Measurements from ENCODE around the gene FKBP4. TPM values are rescaled to one million over a fixed set of nuclear protein-coding genes. Genes with fewer than 3 reads are reported as not detected.

Gene FKBP4
- total and polyA plus RNA-seq, 2 of the 8 experiments (the other 6 are each of a cell fraction or from before 2014, with no cell fraction given), result 72.6 to 243 TPM

DNA sequence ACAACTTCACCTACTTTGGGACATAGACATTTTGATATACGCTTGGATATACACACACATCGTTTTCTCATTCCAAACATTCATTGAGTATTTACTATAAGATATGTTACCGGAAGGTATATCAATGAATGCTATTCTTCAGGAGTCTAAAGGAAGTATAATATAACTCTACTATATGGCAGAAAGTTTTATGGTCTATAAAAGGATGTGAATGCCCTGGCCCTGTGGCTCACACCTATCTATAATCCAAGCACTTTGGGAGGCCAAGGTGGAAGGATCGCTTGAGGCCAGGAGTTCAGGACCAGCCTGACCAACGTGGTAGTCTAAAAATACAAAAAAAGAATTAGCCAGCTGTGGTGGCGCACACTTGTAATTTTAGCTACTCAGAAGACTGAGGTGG is 34.5 kb downstream of the FKBP4 start:
- Histone ChIP-seq H2BK5ac (ENCODE audit: low read depth, low read length) (no peak overlapping the region), H2AFZ (ENCODE audit: low read length) (no peak overlapping the region), H2BK15ac (ENCODE audit: low read length) (no peak overlapping the region), H3K79me1 (ENCODE audit: low read depth, low read length) (no peaks in the 10 kb centered on the region), H2BK120ac (replicated peaks; ENCODE audit: low read depth, low read length) (no peak overlapping the region), H2BK20ac (ENCODE audit: low read length) (no peak overlapping the region), H4K8ac (ENCODE audit: extremely low read depth, insufficient read depth, low read length) (no peak overlapping the region), H3K27me3 (replicated peaks in 1 of 4; ENCODE audit: control insufficient read depth in 3 of 4, extremely low read depth in 1 of 4, insufficient read depth in 3 of 4, low read length in 3 of 4) (no peaks in the 10 kb centered on the region), H4K20me1 (replicated peaks in 1 of 2; ENCODE audit: control insufficient read depth in 1 of 2, insufficient read depth in 2 of 2, low read length in 2 of 2) (peaks cover 0 to 2% of the 10 kb centered on the region in 2 experiments), H4K91ac (replicated peaks; ENCODE audit: insufficient read length, low read length) (no peak overlapping the region), H3K9ac (replicated peaks in 1 of 4; ENCODE audit: extremely low read depth in 1 of 4, low read depth in 3 of 4, low read length in 3 of 4) (no peak overlapping the region), H4K5ac (ENCODE audit: insufficient read length, low read depth, low read length) (no peak overlapping the region), H3K27ac (ENCODE audit: low read depth, low read length) (no peak overlapping the region), H2BK12ac (ENCODE audit: low read depth, low read length) (no peak overlapping the region), H3K4me2 (ENCODE audit: insufficient read depth in 1 of 2, low read depth in 2 of 2, low read length in 2 of 2) (no peak overlapping the region), H3K36me3 (ENCODE audit: control insufficient read depth in 2 of 4, insufficient read depth in 4 of 4, low read length in 3 of 4) (peaks cover 4 to 10% (median 5%) of the 10 kb centered on the region in 4 experiments; a peak in 4 of 8 replicates), H3K4me1 (replicated peaks in 1 of 4; ENCODE audit: control insufficient read depth in 3 of 4, insufficient read depth in 4 of 4, low read length in 3 of 4) (peaks cover 3 to 19% (median 9%) of the 10 kb centered on the region in 4 experiments; a peak in 6 of 7 replicates), H3K9me3 (ENCODE audit: insufficient read depth in 2 of 2, low read depth in 1 of 2, low read length in 1 of 2) (no peaks in the 10 kb centered on the region), H3K14ac (ENCODE audit: insufficient read length) (no peak overlapping the region), H3K4me3 (ENCODE audit: extremely low read depth in 1 of 4, insufficient read depth in 2 of 4, low read depth in 3 of 4, low read length in 4 of 4) (no peak overlapping the region), H3K23ac (ENCODE audit: insufficient read length) (no peak overlapping the region), H2AK5ac (ENCODE audit: low read depth, low read length) (no peak overlapping the region), H3K56ac (replicated peaks; ENCODE audit: insufficient read length, low read depth, low read length) (no peak overlapping the region), H3K79me2 (ENCODE audit: control insufficient read depth in 1 of 2, insufficient read depth in 2 of 2, low read length in 2 of 2) (no peaks in the 10 kb centered on the region), H3K18ac (ENCODE audit: extremely low read depth, low read length) (no peak overlapping the region), H3K23me2 (ENCODE audit: low read depth, low read length) (no peaks in the 10 kb centered on the region), H3K4ac (replicated peaks; ENCODE audit: insufficient read length, low read depth, low read length) (no peak overlapping the region)
- POLR2A ChIA-PET (ENCODE audit: partially characterized antibody), result interaction anchor here (0.6 to 1.6 kb wide), 5 partner anchors 9 to 34 kb away, joined by 3 to 4 read pairs (median 3); no protein-coding TSS in a partner anchor
- no peak for FAIRE-seq
- WGBS, 2 experiments (ENCODE audit: extremely low coverage in 1 of 2, insufficient coverage in 1 of 2, insufficient read length in 1 of 2, insufficient replicate concordance in 2 of 2, low coverage in 1 of 2, low lambda C conversion rate in 2 of 2, missing lambda C conversion rate in 1 of 2), result 93% methylated on average over 6 of the region's 6 CpGs; no CpG with 5 or more reads in 1 of the 2 experiments
- CTCF ChIA-PET (ENCODE audit: partially characterized antibody), result interaction anchor here (1.0 to 1.5 kb wide), 2 partner anchors 24 to 34 kb away, joined by 3 read pairs; no protein-coding TSS in a partner anchor
- no peak for DNase-seq (ENCODE audit: low read depth in 1 of 2, low spot score in 2 of 2)
- TF ChIP-seq ZNF274 (IDR thresholded peaks at IDR 0.05; ENCODE audit: borderline replicate concordance, extremely low read depth, low read length) (no peak), TAF7 (optimal IDR thresholded peaks at IDR 0.05; ENCODE audit: borderline replicate concordance, low read depth, low read length) (no peak), KDM4A (IDR thresholded peaks at IDR 0.05; ENCODE audit: low read depth, low read length, severe bottlenecking) (no peak), SAP30 (IDR thresholded peaks at IDR 0.05; ENCODE audit: insufficient read depth, insufficient replicate concordance, low read length) (no peak), EGR1 (IDR thresholded peaks at IDR 0.05; ENCODE audit: borderline replicate concordance, low read depth, low read length) (no peak), JUND (IDR thresholded peaks at IDR 0.05; ENCODE audit: low read length) (no peak), CREB1 (IDR thresholded peaks at IDR 0.05) (no peak), SRF (IDR thresholded peaks at IDR 0.05; ENCODE audit: low read depth, low read length) (no peak), BCL11A (IDR thresholded peaks at IDR 0.05; ENCODE audit: low read depth in 2 of 2, low read length in 2 of 2) (no peak), RXRA (IDR thresholded peaks at IDR 0.05; ENCODE audit: insufficient read depth, low read depth, low read length) (no peak), SP1 (IDR thresholded peaks at IDR 0.05; ENCODE audit: low read depth, low read length) (no peak), EP300 (IDR thresholded peaks at IDR 0.05; ENCODE audit: borderline replicate concordance in 1 of 2, low read depth in 2 of 2, low read length in 2 of 2) (no peak), CEBPB (IDR thresholded peaks at IDR 0.05; ENCODE audit: low read depth, low read length) (no peak)
- TF ChIP-seq, protein P1, sequence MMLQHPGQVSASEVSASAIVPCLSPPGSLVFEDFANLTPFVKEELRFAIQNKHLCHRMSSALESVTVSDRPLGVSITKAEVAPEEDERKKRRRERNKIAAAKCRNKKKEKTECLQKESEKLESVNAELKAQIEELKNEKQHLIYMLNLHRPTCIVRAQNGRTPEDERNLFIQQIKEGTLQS (IDR thresholded peaks at IDR 0.05; ENCODE audit: insufficient read depth, low read depth, low read length), result no peak
